ENCODE results near the gene SULT4A1. TPM values are rescaled to one million over a fixed set of nuclear protein-coding genes. Genes with fewer than 3 reads are reported as not detected.

Gene SULT4A1
- total RNA-seq, 1 experiment from 2014 or later, result 15.0 TPM

GRCh38 chr22:43802897-43803495 lies 59.3 kb downstream of the SULT4A1 start:
- Histone ChIP-seq H3K56ac (ENCODE audit: insufficient read length, low read depth, low read length) (no peak overlapping the region), H3K27me3 (ENCODE audit: insufficient read depth, low read length) (no peaks in the 10 kb centered on the region), H3K23ac (ENCODE audit: insufficient read length, low read depth, low read length) (no peak overlapping the region), H2AK5ac (ENCODE audit: insufficient read length, low read length) (no peak overlapping the region), H3K4me1 (ENCODE audit: insufficient read depth, low read length) (no peaks in the 10 kb centered on the region), H3T11ph (ENCODE audit: low read length) (no peak overlapping the region), H4K91ac (ENCODE audit: insufficient read length, low read depth, low read length) (no peak overlapping the region), H3K9ac (ENCODE audit: extremely low read depth, insufficient read length, low read length) (no peak overlapping the region), H4K20me1 (ENCODE audit: control insufficient read depth, insufficient read depth, insufficient read length) (no peaks in the 10 kb centered on the region), H3K79me1 (ENCODE audit: insufficient read depth, low read depth, low read length, poor library complexity, severe bottlenecking) (no peaks in the 10 kb centered on the region), H4K8ac (replicated peaks; ENCODE audit: insufficient read length, low read depth, low read length) (no peak overlapping the region), H3K27ac (ENCODE audit: insufficient read length, low read depth, low read length) (no peak overlapping the region), H3K23me2 (ENCODE audit: insufficient read length, low read depth, low read length, poor library complexity, severe bottlenecking) (no peaks in the 10 kb centered on the region), H3K79me2 (ENCODE audit: insufficient read depth, low read length) (no peaks in the 10 kb centered on the region), H3K9me3 (ENCODE audit: control insufficient read depth, low read depth, low read length) (no peaks in the 10 kb centered on the region), H3K14ac (ENCODE audit: insufficient read depth, low read length) (no peak overlapping the region), H3K4ac (ENCODE audit: low read depth, low read length) (no peak overlapping the region), H3K18ac (ENCODE audit: insufficient read length, low read depth, low read length) (no peak overlapping the region), H2BK12ac (ENCODE audit: insufficient read length, low read depth, low read length) (no peak overlapping the region), H2BK5ac (ENCODE audit: insufficient read length, low read length) (no peak overlapping the region), H2BK20ac (ENCODE audit: low read depth, low read length, poor library complexity, severe bottlenecking) (no peak overlapping the region), H2AFZ (ENCODE audit: low read length) (no peak overlapping the region), H2BK120ac (ENCODE audit: low read depth, low read length, poor library complexity, severe bottlenecking) (no peak overlapping the region), H2BK15ac (ENCODE audit: low read depth, low read length) (no peak overlapping the region), H3K4me2 (ENCODE audit: insufficient read depth, insufficient read length, low read length) (no peak overlapping the region), H4K5ac (ENCODE audit: insufficient read length, low read depth, low read length) (no peak overlapping the region)
- DNase-seq, result no peak
- TF ChIP-seq CTCF (conservative IDR thresholded peaks at IDR 0.05), result no peak
- Mint-ChIP-seq H3K27ac (no peak overlapping the region), H3K4me1 (peaks cover 0 to 3% of the 10 kb centered on the region in 2 experiments; a peak in 1 of 4 replicates), H3K27me3 (ENCODE audit: low read depth) (peaks cover 24% of the 10 kb centered on the region), H3K9me3 (peaks cover 3 to 4% of the 10 kb centered on the region in 2 experiments; a peak in 4 of 5 replicates), H3K36me3 (ENCODE audit: insufficient read depth in 1 of 3, low read depth in 3 of 3) (no peaks in the 10 kb centered on the region; a peak in 1 of 7 replicates), H3K4me3 (no peak overlapping the region)
- WGBS (ENCODE audit: extremely low coverage, insufficient read length, low lambda C conversion rate), result no CpG with 5 or more reads among the region's 5 CpGs

Data from H9 (cell line).